Cardiac muscle cell (in vitro differentiated cells and primary cell): ENCODE results near the gene TMEM255B. TPM values are rescaled to one million over a fixed set of nuclear protein-coding genes. Genes with fewer than 3 reads are reported as not detected.
"Not testable (repeated sequence)": the region's sequence is repeated elsewhere in the genome, so short reads cannot be mapped to it uniquely, and the experiment has no call there.

ENCODE experiments used
- DNase-seq, 2 donors: peaks; one replicate each; pipeline versions ENCODE4 v3.0.0 to v3.0.0-alpha.2; 2010 to 2017; ENCODE audit warnings: low read depth in 1 of 2, low spot score in 1 of 2
- H3K27ac ChIP-seq: fragments of 200-600 bp; sonication (generic); 2 replicates; pipeline ENCODE4 v1.5.1; 2016
- H3K27me3 ChIP-seq: fragments of 200-600 bp; sonication (generic); 2 replicates; pipeline ENCODE4 v1.6.0; 2016; ENCODE audit warnings: control low read depth
- H3K36me3 ChIP-seq: fragments of 200-600 bp; sonication (generic); 2 replicates; pipeline ENCODE4 v1.5.1; 2016; ENCODE audit warnings: control low read depth
- H3K4me1 ChIP-seq: fragments of 200-600 bp; sonication (generic); 2 replicates; pipeline ENCODE4 v1.8.1; 2017; ENCODE audit warnings: low read depth, mild to moderate bottlenecking, mixed run types
- H3K4me3 ChIP-seq: fragments of 200-600 bp; sonication (generic); 2 replicates; pipeline ENCODE4 v1.5.1; 2016; ENCODE audit warnings: mild to moderate bottlenecking
- H3K9me3 ChIP-seq: fragments of 200-600 bp; sonication (generic); 2 replicates; pipeline ENCODE4 v1.5.1; 2017; ENCODE audit warnings: low read depth, mild to moderate bottlenecking, control low read depth
- polyA plus RNA-seq: library from polyadenylated mRNA; unstranded; fragments of >200 nt; fragmentation: Nextera tagmentation; extraction: Ambion mirVana; gene quantifications from 2 replicates; pipeline ENCODE4 v1.2.1, GENCODE V29; 2016
- total RNA-seq: library from RNA; depleted of rRNA; stranded (reverse); fragments of >200 nt; gene quantifications from 2 replicates; pipeline ENCODE4 v1.2.3, GENCODE V29; 2016
- TF ChIP-seq, protein P1 (sequence below): IDR thresholded peaks from 2 replicates; pipeline ENCODE4 v1.5.1; 2012; ENCODE audit warnings: low read depth, mild to moderate bottlenecking, low read length

TMEM255B gene
- total and polyA plus RNA-seq, 2 experiments from 2014 or later = 0.17 TPM; not detected in 1

DNA sequence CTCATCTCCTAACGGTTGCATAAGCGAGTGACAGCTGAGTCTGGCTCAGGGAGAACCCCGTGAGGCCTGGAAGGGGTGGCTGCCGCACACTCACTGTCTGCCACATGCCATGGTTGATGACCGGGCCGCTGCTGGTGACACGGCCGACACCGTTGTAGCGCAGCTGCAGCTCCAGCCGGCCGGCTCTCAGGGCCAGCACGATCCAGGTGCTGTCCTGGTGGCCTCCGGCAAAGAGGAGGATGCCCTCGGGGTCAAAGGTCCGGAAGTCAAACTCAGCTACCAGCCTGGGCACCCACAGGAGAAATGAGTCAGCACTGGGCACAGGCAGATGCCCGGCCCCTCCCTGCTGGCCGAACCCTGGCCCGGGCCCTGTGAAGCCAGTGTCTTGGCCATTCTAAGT lies 73.2 kb downstream of the TMEM255B start:
- no peaks in the 10 kb centered on the region for H3K9me3 ChIP-seq
- no peaks in the 10 kb centered on the region for H3K27me3 ChIP-seq
- H3K36me3 ChIP-seq = no peaks in the 10 kb centered on the region
- H3K4me1 ChIP-seq = peaks cover 4% of the 10 kb centered on the region
- TF ChIP-seq, protein P1, sequence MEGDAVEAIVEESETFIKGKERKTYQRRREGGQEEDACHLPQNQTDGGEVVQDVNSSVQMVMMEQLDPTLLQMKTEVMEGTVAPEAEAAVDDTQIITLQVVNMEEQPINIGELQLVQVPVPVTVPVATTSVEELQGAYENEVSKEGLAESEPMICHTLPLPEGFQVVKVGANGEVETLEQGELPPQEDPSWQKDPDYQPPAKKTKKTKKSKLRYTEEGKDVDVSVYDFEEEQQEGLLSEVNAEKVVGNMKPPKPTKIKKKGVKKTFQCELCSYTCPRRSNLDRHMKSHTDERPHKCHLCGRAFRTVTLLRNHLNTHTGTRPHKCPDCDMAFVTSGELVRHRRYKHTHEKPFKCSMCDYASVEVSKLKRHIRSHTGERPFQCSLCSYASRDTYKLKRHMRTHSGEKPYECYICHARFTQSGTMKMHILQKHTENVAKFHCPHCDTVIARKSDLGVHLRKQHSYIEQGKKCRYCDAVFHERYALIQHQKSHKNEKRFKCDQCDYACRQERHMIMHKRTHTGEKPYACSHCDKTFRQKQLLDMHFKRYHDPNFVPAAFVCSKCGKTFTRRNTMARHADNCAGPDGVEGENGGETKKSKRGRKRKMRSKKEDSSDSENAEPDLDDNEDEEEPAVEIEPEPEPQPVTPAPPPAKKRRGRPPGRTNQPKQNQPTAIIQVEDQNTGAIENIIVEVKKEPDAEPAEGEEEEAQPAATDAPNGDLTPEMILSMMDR = no peak
- H3K4me3 ChIP-seq = no peak overlapping the region
- DNase-seq = no peak
- H3K27ac ChIP-seq = no peak overlapping the region

DNA sequence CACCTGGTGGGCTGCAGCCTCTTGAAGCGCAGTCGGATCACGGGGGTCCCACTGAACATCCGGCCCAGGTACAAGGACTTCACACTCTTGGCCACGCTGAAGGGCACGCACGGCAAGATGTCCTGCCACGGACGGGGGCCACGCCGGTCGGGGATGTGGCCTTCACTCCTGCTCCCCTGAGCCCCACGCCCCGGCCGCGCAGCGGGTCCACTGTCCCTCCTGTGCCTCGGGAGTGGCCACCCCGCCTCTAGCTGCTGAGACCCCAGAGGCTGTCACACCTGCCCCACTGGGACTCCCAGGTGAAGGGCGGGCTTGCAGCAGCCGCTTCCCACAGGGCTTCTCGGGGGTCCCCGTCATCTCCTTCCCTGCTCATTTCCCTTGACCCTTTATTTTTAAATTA lies 73.6 kb downstream of the TMEM255B start:
- Histone ChIP-seq H3K4me1 (peaks cover 9% of the 10 kb centered on the region), H3K36me3 (no peaks in the 10 kb centered on the region), H3K4me3 (no peak overlapping the region), H3K27ac (no peak overlapping the region), H3K9me3 (no peaks in the 10 kb centered on the region), H3K27me3 (no peaks in the 10 kb centered on the region)
- TF ChIP-seq, protein P1 = no peak
- DNase-seq = no peak

DNA sequence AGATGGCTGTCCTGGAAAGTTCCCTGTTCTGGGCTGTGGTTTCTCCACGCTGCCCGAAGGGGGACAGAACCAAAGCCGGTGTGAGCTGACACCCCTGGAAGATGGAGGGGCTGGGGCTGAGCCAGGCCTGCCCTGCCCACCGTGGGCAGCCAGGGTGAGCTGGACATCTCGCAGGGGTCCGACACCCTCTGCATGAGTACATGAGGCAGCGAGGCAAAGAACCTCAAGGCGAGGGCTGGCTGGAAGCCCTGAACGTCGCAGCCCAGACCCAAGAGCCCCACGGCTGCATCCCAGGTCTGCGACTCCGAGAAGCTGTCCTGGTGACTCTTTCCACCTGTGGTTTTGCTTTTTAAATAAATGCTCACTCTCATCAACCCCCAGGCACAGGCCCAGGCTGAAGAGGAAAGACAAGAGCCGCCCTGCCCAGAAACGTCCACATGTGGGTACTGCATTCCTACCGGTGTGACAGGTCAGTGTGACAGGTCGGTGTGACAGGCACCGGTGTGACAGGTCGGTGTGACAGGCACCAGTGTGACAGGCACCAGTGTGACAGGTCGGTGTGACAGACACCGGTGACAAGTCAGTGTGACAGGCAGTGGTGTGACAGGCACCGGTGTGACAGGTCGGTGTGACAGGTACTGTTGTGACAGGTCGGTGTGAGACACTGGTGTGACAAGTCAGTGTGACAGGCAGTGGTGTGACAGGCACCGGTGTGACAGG lies 74.2 kb downstream of the TMEM255B start:
- Histone ChIP-seq H3K4me3 (no peak overlapping the region), H3K36me3 (no peaks in the 10 kb centered on the region), H3K27me3 (no peaks in the 10 kb centered on the region), H3K9me3 (no peaks in the 10 kb centered on the region), H3K4me1 (peaks cover 15% of the 10 kb centered on the region), H3K27ac (no peak overlapping the region)
- DNase-seq = no peak
- TF ChIP-seq, protein P1 = no peak

DNA sequence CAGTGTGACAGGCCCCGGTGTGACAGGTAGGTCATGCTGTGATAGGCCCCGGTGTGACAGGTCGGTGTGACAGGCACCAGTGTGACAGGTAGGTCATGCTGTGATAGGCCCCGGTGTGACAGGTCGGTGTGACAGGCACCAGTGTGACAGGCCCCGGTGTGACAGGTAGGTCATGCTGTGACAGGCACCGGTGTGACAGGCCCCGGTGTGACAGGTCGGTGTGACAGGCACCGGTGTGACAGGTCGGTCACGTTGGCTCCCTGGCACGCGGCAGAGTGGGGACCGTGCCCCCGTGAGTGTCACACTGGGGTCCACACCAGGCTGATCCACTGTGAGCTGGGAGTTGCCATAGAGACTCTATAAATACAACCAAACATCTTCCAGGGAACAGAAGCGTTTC lies 75.0 kb downstream of the TMEM255B start:
- DNase-seq = peak in 1 of 2 donors; percentile 21
- H3K27ac ChIP-seq, H3K36me3 ChIP-seq, H3K4me3 ChIP-seq, H3K9me3 ChIP-seq, H3K27me3 ChIP-seq: not testable (repeated sequence)
- peaks cover 22% of the 10 kb centered on the region for H3K4me1 ChIP-seq

GRCh38 chr13:113834496-113835200 lies 75.6 kb downstream of the TMEM255B start:
- TF ChIP-seq, protein P1 = no peak
- peaks cover 27% of the 10 kb centered on the region for H3K4me1 ChIP-seq
- H3K27ac ChIP-seq = peak overlapping the region; percentile 4

More at GRCh38 chr13:113834496-113835200, 75.6 kb downstream of the TMEM255B start:
- no peaks in the 10 kb centered on the region for H3K27me3 ChIP-seq
- DNase-seq = no peak
- H3K4me3 ChIP-seq = no peak overlapping the region
- H3K9me3 ChIP-seq = no peaks in the 10 kb centered on the region
- no peaks in the 10 kb centered on the region for H3K36me3 ChIP-seq
